Activated CD4-positive, alpha-beta T cell treated with anti-CD3 and anti-CD28 coated beads for 4 hours (primary cell): ENCODE data around the gene UBR4.
"Not testable (repeated sequence)": the region's sequence is repeated elsewhere in the genome, so short reads cannot be mapped to it uniquely, and the experiment has no call there.

Experiments used
- DNase-seq, 2 donors: peaks; one replicate each; pipeline ENCODE4 v3.0.0-alpha.2; 2020

The UBR4 gene

GRCh38 chr1:19187852-19188251, 22.2 kb downstream of the UBR4 start:
- DNase-seq, result no peak

GRCh38 chr1:19186001-19186400, 24.1 kb downstream of the UBR4 start:
- DNase-seq, result no peak

DNA sequence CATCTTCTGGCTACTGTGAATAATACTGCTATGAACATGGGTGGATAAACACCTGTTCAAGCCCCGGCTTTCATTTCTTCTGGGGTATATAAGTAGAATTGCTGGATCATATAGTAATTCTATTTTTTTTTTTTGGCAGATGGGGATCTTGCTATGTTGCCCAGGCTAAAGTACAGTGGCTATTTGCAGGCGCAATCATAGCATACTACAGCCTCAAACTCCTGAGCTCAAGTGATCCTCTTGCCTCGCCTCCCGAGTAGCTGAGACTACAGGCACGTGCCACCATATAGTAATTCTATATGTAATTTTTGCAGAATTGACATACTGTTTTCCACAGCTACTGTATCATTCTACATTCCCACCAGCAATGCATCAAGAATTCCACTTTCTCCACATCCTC, 27.8 kb downstream of the UBR4 start:
- DNase-seq, result no peak

- not testable (repeated sequence) for DNase-seq
Observed at GRCh38 chr1:19180265-19180657, 29.8 kb downstream of the UBR4 start.

DNA sequence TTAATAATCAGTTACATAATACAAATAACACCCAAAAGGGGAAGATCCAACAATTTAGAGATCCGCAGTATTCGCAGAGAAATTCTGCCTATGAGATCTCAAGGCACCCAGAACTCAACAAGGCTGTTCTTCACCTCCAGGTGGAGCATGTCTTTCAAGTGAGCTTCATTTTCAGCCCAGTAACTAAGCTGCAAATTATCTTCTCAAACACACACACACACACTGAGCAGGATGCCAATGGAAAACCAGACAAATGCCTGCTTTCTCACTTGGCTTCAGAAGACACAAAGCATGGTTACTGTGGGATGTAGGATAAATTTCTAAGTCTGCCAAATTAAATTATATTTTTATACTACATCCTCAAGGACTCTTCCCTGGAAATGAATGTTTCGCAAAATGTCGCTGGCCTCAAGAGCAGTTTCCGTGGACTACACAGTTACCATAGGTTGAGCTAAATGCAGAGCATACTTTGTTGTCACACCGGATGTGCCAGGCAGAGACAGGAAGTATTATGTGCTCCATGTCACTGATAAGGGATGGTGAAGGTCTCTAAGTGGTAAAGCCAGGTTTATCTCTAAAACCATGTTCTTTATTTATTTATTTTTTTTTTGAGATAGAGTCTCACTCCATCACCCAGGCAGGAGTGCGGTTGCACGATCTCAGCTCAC, 30.3 kb downstream of the UBR4 start:
- DNase-seq, result peak; percentile 7 to 9

DNA sequence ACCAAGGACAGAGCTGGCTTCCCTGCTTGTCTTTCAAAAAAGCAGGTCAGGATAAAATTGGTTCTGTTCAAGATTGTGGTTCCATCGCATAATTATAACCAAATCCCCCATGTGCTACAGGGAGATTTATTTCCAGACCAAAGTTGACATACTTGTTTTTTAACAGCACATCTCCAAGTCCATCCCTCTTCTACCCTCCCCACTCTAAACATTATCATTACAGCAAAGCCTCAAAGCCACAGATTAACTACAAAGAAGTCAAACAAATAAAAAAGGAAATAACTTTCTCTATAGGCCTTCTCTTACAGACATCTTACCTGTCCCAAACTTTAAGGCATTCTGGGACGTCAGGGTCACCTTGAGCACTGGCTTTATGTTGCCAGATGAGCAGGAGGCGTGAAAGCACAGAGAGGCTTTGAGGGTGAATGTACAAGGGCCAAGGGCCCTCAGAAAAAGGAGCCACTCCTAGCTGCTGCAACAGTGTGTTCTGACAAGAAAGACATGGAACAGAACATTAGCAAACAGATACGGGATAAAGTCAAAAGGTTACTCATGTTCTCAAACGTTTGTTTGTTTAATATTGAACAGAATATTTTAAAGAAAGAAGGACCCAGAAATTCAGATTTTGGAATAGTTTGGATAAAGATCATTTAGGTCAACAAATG, 31.2 kb downstream of the UBR4 start:
- no peak for DNase-seq

DNA sequence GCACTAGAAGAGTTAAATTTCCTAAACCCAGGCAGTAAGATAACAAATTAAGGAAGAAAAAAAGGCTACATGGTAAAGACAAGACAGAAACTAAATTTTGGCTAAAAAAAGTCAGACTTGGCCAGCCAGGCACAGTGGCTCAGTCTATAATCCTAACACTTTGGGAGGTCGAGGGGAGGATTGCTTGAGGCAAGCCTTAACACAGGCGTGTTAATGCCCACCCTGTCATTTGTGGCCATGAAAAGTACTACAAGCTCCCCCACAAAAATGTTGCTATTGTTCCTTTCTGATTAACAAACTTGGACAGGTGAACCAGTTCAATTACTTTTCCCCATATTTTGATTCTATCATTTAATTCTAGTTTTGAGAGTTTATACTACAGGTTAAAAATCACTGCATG, 32.3 kb downstream of the UBR4 start:
- no peak for DNase-seq

- DNase-seq, result no peak
Observed at GRCh38 chr1:19169642-19170041, 40.4 kb downstream of the UBR4 start.

DNA sequence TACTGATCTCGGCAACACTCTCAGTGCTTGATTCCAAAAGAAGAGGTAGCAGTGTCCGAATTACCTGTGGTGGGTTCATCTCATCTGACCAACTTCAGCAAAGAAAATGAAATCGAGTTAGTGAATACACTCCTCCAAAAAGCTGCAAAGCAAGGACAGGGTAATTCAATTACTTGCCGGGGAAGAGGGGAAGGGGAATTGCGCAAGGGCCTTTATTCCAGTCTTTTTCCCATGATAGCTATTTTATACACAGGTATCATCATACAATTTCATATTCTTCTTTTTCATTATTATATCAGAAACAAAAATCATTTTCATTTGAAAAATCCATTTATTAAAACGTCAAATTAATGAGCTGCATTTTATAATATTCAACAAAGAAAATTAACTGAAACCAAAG, 42.9 kb downstream of the UBR4 start:
- DNase-seq, result no peak

GRCh38 chr1:19166066-19166465, 44.0 kb downstream of the UBR4 start:
- DNase-seq, result no peak

DNA sequence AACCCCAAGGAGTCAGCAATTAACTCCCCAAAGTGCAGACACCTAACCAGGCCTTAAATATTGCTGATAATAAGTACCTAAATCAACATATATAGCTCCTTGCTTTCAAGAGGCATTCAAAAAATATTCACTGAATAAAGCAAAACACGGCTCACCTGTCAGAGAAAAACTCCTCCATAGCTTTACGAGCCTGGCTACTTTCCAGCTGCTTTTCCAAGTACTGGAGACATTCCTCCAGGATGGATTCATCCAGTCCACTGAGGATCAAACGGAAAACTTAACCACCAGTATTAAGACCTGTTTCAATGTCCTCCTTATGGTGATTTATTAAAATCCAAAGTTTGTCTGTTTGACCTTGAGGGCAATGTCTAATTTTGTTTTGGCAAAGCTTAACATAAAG, 44.6 kb downstream of the UBR4 start:
- no peak for DNase-seq

DNA sequence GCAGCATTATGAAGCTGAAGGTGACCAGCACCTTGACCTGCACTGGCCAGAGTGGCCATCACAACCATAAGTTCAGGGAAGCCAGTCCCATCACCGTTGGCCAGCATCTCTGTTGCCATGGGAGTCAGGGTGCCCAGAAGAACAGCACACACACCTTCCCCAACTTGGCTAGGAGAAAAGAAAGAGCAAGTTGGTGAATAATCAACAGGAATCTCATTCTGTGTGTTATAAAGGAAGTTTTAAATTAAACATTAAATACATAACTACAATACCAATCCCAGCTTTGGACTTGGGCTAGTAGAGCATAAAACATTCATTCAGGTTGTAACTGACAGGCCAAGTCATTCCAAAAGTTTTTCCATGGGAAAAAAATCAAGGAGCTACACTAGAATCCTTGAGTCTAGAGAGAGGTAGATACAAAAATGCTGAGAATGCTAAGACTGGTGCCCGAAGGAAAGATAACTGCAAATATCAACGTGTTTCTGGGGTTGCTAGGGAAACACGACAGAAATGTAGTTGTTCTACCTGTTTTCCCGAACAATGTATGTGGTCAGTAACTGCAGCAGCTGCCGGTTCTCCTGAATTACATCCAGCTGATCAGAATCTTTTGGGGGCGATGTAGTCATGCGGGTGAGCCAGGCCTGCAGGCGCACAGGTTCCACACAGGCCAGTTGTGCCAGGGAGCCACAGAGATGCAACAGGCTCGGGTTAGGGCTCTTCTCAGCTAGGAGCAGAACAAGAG, 45.6 kb downstream of the UBR4 start:
- no peak for DNase-seq

GRCh38 chr1:19163261-19163660, 46.8 kb downstream of the UBR4 start:
- DNase-seq, result no peak

GRCh38 chr1:19160831-19161230, 49.2 kb downstream of the UBR4 start:
- DNase-seq, result no peak

- no peak for DNase-seq
Observed at GRCh38 chr1:19157653-19158052, 52.4 kb downstream of the UBR4 start.

- DNase-seq, result no peak
Observed at GRCh38 chr1:19156676-19157075, 53.4 kb downstream of the UBR4 start.

- DNase-seq, result no peak
Observed at GRCh38 chr1:19154876-19155275, 55.2 kb downstream of the UBR4 start.

GRCh38 chr1:19153169-19153568, 56.9 kb downstream of the UBR4 start:
- DNase-seq, result no peak

DNA sequence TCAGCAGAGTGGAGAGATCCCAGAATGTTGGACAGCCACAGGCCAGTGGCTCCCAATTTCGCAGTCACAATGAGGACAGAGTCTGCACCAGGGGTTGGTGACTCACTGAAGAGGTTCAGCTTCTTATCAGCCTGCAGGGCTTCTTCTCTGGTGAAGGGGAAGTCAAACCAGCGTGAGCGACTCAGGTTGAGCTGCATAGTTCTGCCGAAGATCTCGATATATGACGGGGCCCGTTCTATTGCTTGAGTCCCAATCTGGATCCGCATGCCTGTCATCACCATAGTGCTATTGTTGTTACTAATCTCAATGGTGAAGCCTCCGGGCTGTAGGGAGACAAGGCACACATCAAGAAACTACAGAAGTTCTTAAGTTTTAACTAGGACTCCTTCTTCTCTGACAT, 58.5 kb downstream of the UBR4 start:
- DNase-seq, result no peak

DNA sequence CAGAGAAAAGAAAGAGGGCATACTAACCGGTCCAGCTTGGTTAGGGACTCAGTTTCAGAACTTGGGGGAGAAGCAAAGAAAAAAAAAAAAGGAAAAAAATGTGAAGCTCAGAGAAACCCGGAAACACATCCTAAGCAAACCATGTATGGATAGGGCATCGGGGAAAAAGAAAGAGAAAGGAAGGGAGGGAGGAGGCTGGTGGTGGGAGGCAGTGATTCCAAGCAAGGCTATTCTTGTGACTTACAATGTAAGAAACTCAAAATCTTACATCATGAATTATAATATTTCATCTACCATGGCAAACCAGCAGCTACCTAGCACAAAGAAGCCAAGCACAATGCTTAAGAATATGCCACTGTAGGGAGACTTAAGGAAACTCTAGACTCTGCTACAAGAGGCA, 60.3 kb downstream of the UBR4 start:
- no peak for DNase-seq

DNA sequence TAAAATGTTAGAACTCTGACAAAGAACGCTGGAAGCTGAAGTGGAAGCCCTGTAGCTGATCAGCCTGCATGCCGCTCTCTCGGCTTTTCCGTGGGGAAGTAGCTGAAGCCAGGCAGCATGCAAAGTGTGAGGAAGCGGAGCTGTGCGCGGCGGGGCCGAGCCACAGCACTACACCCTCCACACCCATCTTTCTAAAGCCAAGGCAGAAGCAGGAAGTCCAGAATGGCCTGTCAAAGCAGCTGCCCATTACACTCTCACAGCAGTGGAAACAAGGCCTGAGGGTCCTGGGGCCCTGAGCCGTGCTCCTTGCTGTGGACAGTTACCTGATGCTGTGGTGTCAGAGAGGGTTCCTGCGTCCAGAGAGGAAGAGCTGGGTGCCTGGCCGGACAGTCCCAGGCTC, 69.6 kb downstream of the UBR4 start:
- DNase-seq, result no peak

GRCh38 chr1:19139711-19140110, 70.4 kb downstream of the UBR4 start:
- no peak for DNase-seq

DNA sequence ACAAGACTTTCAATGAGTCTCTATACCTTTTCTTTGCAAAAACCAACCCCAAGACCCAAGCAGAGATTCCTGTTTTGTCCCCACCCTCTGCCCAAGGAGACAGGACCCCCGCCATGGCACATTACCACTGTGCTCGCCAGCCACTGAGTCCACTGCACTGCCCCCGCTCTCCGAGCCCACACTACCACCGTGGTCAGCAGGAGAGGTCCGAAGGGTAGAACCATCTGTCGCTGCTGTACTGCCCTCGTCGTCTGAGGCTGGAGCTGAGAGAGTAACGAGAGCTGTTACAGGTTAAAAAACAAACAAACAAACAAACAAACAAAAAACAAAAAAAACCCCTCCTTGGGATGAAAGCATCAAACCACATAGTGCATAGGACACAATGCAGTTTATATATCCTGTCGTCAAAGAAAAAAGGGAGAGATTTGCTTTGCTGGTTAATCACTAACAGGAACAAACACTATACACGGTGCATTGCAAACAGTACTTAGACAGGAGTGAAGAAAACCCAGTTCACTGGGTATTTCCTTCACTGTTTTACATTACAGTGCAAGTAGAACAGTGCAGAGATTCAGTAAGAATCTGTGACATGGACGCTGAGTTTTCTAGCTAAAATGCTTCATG, 71.0 kb downstream of the UBR4 start:
- no peak for DNase-seq

- no peak for DNase-seq
Observed at GRCh38 chr1:19138331-19138730, 71.7 kb downstream of the UBR4 start.
